ENCODE measurements around the gene DYNLRB1.

Gene DYNLRB1

GRCh38 chr20:34553366-34553867 lies 37.2 kb downstream of the DYNLRB1 start:
- Histone ChIP-seq H3K4me1 (ENCODE audit: insufficient read depth, poor library complexity, severe bottlenecking) (peaks cover 3% of the 10 kb centered on the region), H3K27ac (ENCODE audit: poor library complexity, severe bottlenecking) (no peak overlapping the region), H3K27me3 (ENCODE audit: insufficient read depth, poor library complexity, severe bottlenecking) (no peaks in the 10 kb centered on the region), H3K4me3 (ENCODE audit: severe bottlenecking) (no peak overlapping the region), H3K9me3 (ENCODE audit: severe bottlenecking) (no peaks in the 10 kb centered on the region), H3K36me3 (ENCODE audit: low read depth) (no peaks in the 10 kb centered on the region)
- no peak for TF ChIP-seq CTCF (IDR thresholded peaks at IDR 0.05; ENCODE audit: poor library complexity, severe bottlenecking)
- no peak for DNase-seq (ENCODE audit: low spot score)
- peak; percentile 20; the same call in 1 of the 3 replicates for ATAC-seq (ENCODE audit: low read depth)

GRCh38 chr20:34557936-34558319 lies 41.7 kb downstream of the DYNLRB1 start:
- Histone ChIP-seq H3K27me3 (ENCODE audit: insufficient read depth, poor library complexity, severe bottlenecking) (no peaks in the 10 kb centered on the region), H3K27ac (ENCODE audit: poor library complexity, severe bottlenecking) (no peak overlapping the region), H3K36me3 (ENCODE audit: low read depth) (no peaks in the 10 kb centered on the region), H3K4me1 (ENCODE audit: insufficient read depth, poor library complexity, severe bottlenecking) (peaks cover 3% of the 10 kb centered on the region), H3K4me3 (ENCODE audit: severe bottlenecking) (peak overlapping the region; percentile 54), H3K9me3 (ENCODE audit: severe bottlenecking) (no peaks in the 10 kb centered on the region)
- TF ChIP-seq CTCF (IDR thresholded peaks at IDR 0.05; ENCODE audit: poor library complexity, severe bottlenecking): no peak
- ATAC-seq (ENCODE audit: low read depth): peak; percentile 4; the same call in 2 of the 3 replicates
- peak; percentile 59 for DNase-seq (ENCODE audit: low spot score)

- ATAC-seq (ENCODE audit: low read depth) (peak; percentile 78), DNase-seq (ENCODE audit: low spot score) (peak; percentile 100)
- Histone ChIP-seq H3K4me1 (ENCODE audit: insufficient read depth, poor library complexity, severe bottlenecking) (peaks cover 3% of the 10 kb centered on the region), H3K4me3 (ENCODE audit: severe bottlenecking) (peak within 1 kb of the TSS; percentile 54), H3K36me3 (ENCODE audit: low read depth) (no peaks in the 10 kb centered on the region), H3K27me3 (ENCODE audit: insufficient read depth, poor library complexity, severe bottlenecking) (no peaks in the 10 kb centered on the region), H3K27ac (ENCODE audit: poor library complexity, severe bottlenecking) (no peak within 1 kb of the TSS), H3K9me3 (ENCODE audit: severe bottlenecking) (no peaks in the 10 kb centered on the region)
- no peak for TF ChIP-seq CTCF (IDR thresholded peaks at IDR 0.05; ENCODE audit: poor library complexity, severe bottlenecking)
Observed at GRCh38 chr20:34558320-34559218, 42.3 kb downstream of the DYNLRB1 start, which contains the start of gene MAP1LC3A. MAP1LC3A (plus strand) TSS chr20:34558718; CDS start chr20:34558869, 151 bp downstream.

GRCh38 chr20:34559311-34560140 lies 43.3 kb downstream of the DYNLRB1 start:
- Histone ChIP-seq H3K4me1 (ENCODE audit: insufficient read depth, poor library complexity, severe bottlenecking) (peaks cover 3% of the 10 kb centered on the region), H3K9me3 (ENCODE audit: severe bottlenecking) (no peaks in the 10 kb centered on the region), H3K4me3 (ENCODE audit: severe bottlenecking) (no peak overlapping the region), H3K36me3 (ENCODE audit: low read depth) (no peaks in the 10 kb centered on the region), H3K27ac (ENCODE audit: poor library complexity, severe bottlenecking) (no peak overlapping the region), H3K27me3 (ENCODE audit: insufficient read depth, poor library complexity, severe bottlenecking) (no peaks in the 10 kb centered on the region)
- ATAC-seq (ENCODE audit: low read depth) (no peak), DNase-seq (ENCODE audit: low spot score) (peak; percentile 87)
- TF ChIP-seq CTCF (IDR thresholded peaks at IDR 0.05; ENCODE audit: poor library complexity, severe bottlenecking): no peak

All from RWPE2 (cell line).